Measurements from ENCODE around the gene IRX4. TPM values are rescaled to one million over a fixed set of nuclear protein-coding genes. Genes with fewer than 3 reads are reported as not detected.
A peak's percentile ranks its signal among the peaks of the same experiment; 100 is the strongest.

Gene IRX4
- total and polyA plus RNA-seq, 10 donors, result 0.05 TPM; not detected in 9

DNA sequence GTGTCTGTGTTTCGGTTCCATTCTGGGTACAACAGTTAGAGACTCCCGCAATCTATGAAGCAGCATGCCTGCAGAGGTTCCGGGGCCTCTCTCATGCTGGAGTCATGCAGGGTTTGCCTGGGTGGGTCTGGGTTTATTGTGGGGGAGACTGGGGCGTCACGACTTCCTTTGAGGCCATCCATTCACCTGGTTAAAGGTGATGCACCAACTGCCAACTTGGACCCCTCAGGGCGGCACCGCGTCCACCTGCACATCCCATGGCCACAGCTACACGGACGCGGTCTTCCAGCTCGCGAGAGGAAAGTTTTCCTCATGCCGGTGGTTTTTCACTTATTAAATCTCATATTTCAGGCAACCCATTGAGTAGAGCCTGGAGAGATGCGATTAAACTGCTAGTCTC, 30.9 kb upstream of the IRX4 start:
- H3K27me3 ChIP-seq (replicated peaks in 1 of 7), result peaks cover 0 to 41% (median 0%) of the 10 kb centered on the region in 7 donors
- 89 to 95% (median 95%) methylated on average over 15 of the region's 15 CpGs for WGBS, 5 donors
- H3K27ac ChIP-seq, result no peak overlapping the region
- H3K36me3 ChIP-seq, result no peaks in the 10 kb centered on the region
- TF ChIP-seq POLR2AphosphoS5 (IDR thresholded peaks at IDR 0.05), result no peak
- DNase-seq, result peak; percentile 34
- no peak overlapping the region for H3K4me3 ChIP-seq
- peaks cover 0 to 24% (median 7%) of the 10 kb centered on the region in 8 donors for H3K9me3 ChIP-seq
- H3K4me1 ChIP-seq, result no peaks in the 10 kb centered on the region
- intact Hi-C loops (cut with DNase I; ENCODE audit: low total_unique reads), result no loop called here

DNA sequence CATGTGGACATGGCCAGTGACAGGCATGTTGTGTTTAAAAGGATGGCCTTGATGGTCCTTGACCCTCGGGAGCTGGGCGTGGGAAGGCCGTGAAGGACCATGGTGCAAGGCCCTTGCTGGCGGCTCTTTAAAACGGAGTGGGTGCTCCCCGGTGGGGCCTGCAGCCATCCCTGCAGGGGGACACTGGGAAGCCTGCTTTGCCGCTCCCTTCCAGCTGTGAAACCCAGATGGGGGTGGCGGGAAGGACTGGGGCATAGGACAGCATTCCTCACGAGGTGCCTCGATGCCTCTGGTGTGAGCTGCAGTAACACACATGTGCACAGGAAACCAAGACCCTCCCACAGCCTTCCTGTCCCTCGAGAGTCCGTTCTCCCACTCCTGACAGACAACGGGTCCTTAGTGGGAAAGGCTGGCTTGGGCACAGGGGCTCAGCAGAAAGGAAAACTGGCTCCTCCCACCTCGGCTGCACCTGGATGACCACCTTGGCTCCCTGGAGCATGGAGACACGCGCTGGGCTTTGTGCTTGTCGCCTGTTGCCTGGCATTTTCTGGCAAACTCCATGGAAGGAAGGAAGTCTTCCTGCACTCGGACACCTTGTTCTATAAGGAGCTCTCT, 30.3 kb upstream of the IRX4 start:
- intact Hi-C loops (cut with DNase I; ENCODE audit: low total_unique reads), result no loop called here
- Histone ChIP-seq H3K4me3 (no peak overlapping the region), H3K27me3 (replicated peaks in 1 of 7) (peaks cover 0 to 36% (median 0%) of the 10 kb centered on the region in 7 donors), H3K36me3 (no peaks in the 10 kb centered on the region), H3K27ac (no peak overlapping the region), H3K9me3 (peaks cover 0 to 24% (median 7%) of the 10 kb centered on the region in 8 donors), H3K4me1 (no peaks in the 10 kb centered on the region)
- DNase-seq, result peak; percentile 53
- TF ChIP-seq POLR2A (IDR thresholded peaks at IDR 0.05) (no peak), POLR2AphosphoS5 (IDR thresholded peaks at IDR 0.05) (no peak)
- TF ChIP-seq, protein P1, sequence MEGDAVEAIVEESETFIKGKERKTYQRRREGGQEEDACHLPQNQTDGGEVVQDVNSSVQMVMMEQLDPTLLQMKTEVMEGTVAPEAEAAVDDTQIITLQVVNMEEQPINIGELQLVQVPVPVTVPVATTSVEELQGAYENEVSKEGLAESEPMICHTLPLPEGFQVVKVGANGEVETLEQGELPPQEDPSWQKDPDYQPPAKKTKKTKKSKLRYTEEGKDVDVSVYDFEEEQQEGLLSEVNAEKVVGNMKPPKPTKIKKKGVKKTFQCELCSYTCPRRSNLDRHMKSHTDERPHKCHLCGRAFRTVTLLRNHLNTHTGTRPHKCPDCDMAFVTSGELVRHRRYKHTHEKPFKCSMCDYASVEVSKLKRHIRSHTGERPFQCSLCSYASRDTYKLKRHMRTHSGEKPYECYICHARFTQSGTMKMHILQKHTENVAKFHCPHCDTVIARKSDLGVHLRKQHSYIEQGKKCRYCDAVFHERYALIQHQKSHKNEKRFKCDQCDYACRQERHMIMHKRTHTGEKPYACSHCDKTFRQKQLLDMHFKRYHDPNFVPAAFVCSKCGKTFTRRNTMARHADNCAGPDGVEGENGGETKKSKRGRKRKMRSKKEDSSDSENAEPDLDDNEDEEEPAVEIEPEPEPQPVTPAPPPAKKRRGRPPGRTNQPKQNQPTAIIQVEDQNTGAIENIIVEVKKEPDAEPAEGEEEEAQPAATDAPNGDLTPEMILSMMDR (IDR thresholded peaks at IDR 0.05 in 8 of 11, conservative IDR thresholded peaks at IDR 0.05 in 3 of 11), result no peak
- WGBS, 5 donors, result 68 to 79% (median 74%) methylated on average over 13 to 18 of the region's 18 CpGs

DNA sequence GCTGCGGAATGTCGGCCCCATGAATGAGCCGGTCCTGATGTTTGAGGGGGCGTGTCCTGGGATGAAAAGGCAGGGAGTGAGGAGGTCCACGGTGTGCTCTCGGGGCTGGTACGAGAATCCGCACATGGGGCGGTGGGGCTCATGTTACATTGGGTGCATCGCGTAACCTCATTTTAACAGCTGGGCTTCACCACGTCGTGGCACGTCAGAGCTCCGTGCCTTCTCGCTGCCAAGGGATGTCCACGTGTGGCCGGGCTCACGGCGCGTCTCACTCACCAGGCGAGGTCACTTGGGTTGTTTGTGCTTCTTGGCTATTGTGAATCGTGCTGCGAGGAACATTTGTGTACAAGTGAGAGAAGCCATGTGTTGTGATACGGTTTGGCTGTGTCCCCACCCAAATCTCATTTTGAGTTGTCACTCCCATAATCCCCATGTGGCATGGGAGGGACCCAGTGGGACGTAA, 29.1 kb upstream of the IRX4 start:
- peak; percentile 36 for DNase-seq
- H3K27ac ChIP-seq, result no peak overlapping the region
- TF ChIP-seq POLR2A (IDR thresholded peaks at IDR 0.05), result no peak
- TF ChIP-seq, protein P1 (IDR thresholded peaks at IDR 0.05 in 8 of 11, conservative IDR thresholded peaks at IDR 0.05 in 3 of 11), result no peak
- TF ChIP-seq POLR2AphosphoS5 (IDR thresholded peaks at IDR 0.05), result no peak
- peaks cover 0 to 35% (median 0%) of the 10 kb centered on the region in 7 donors for H3K27me3 ChIP-seq (replicated peaks in 1 of 7)
- WGBS, 5 donors, result 83 to 94% (median 90%) methylated on average over 25 to 26 of the region's 26 CpGs
- no peaks in the 10 kb centered on the region for H3K4me1 ChIP-seq
- H3K9me3 ChIP-seq, result peaks cover 0 to 24% (median 7%) of the 10 kb centered on the region in 8 donors
- H3K36me3 ChIP-seq, result no peaks in the 10 kb centered on the region
- intact Hi-C loops (cut with DNase I; ENCODE audit: low total_unique reads), result no loop called here
- H3K4me3 ChIP-seq, result no peak overlapping the region

DNA sequence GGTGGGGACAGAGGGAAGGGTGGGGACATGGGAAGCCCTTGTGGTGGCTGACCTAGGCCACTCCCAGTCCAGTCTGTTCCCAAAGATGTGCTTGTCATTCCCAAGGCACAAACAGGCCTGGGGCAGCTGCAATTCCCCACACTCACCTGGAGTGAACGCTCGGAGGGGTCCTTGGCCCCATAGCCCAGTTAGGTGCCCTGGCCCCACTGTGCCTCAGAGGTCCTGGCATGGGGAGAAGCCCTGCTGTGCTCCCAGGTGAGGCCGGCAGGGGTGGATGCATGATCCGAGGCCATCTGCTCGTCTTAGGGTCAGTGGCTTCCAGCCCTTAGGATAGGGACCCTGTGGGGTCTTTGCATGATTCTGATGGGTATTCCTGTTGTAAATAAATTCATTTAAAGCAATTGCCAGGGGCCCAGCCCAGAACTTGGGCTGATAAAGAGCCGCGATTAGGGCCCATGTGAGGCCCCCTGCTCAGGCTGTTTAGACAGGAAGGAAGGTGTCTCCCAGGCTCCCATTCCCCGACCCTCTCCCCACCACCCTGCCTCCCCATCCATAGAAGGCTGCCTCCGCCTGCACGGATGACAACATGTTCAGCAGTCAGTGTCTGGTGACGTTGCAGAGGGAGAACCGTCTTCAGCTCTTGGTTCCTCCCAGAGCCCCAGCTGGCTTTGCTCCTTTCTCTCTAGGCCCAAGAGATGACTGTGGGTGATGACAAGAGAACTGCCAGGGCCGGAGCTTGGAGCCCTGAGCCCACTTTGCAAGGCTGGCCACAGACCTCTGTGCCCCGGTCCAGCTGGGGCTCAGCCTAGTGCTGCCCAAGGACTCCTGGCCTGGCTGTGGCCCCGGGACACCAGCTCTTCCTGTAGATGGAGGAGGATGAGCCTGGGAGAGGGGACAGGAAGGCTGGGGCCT, 28.4 kb upstream of the IRX4 start:
- DNase-seq, result peak; percentile 62
- TF ChIP-seq, protein P1 (IDR thresholded peaks at IDR 0.05 in 8 of 11, conservative IDR thresholded peaks at IDR 0.05 in 3 of 11), result no peak
- TF ChIP-seq POLR2A (IDR thresholded peaks at IDR 0.05) (no peak), POLR2AphosphoS5 (IDR thresholded peaks at IDR 0.05) (no peak)
- no peak overlapping the region for H3K27ac ChIP-seq
- peaks cover 0 to 25% (median 7%) of the 10 kb centered on the region in 8 donors for H3K9me3 ChIP-seq
- peaks cover 0 to 28% (median 0%) of the 10 kb centered on the region in 7 donors for H3K27me3 ChIP-seq (replicated peaks in 1 of 7)
- intact Hi-C loops (cut with DNase I; ENCODE audit: low total_unique reads), result no loop called here
- WGBS, 5 donors, result 77 to 90% (median 85%) methylated on average over 10 to 15 of the region's 15 CpGs
- H3K36me3 ChIP-seq, result no peaks in the 10 kb centered on the region
- no peak overlapping the region for H3K4me3 ChIP-seq
- no peaks in the 10 kb centered on the region for H3K4me1 ChIP-seq

All from spleen (tissue), 11 donors.